PC-9 (cell line): ENCODE results near the gene DLG2.

Source experiments
- CTCF ChIP-seq: fragments of 200-600 bp; sonication (generic); conservative IDR thresholded peaks from 2 replicates; pipeline ENCODE4 v1.6.1; 2017; ENCODE audit warnings: mixed run types, antibody characterized with exemption, mild to moderate bottlenecking, moderate library complexity
- EZH2 ChIP-seq: fragments of 200-600 bp; sonication (generic); IDR thresholded peaks from 2 replicates; pipeline ENCODE4 v1.8.0; 2017; ENCODE audit warnings: antibody characterized with exemption, low read depth

GRCh38 chr11:84241343-84242131 lies 1385.6 kb downstream of the DLG2 start:
- TF ChIP-seq CTCF = no peak
- no peak for TF ChIP-seq EZH2
